Stimulated activated memory B cell treated with anti-CD40 and anti-IgM and Interleukin-4, amounts not matched to agents 10 μg/mL and 1 μg/mL and 100 μg/mL, for 72 hours (primary cell): Measurements from ENCODE around the gene NUDT7.

Source experiments
- ATAC-seq: fragments of 150-1000 bp; cut with Tn5 transposase; 2 replicates; pipeline ENCODE4 v1.10.0; 2021
- H3K27ac Mint-ChIP-seq: one replicate; pipeline ENCODE4 v1.8.0; 2022; ENCODE audit warnings: mild to moderate bottlenecking, mixed read lengths
- H3K27me3 Mint-ChIP-seq: one replicate; pipeline ENCODE4 v1.8.0; 2022; ENCODE audit warnings: mixed read lengths
- H3K36me3 Mint-ChIP-seq: one replicate; pipeline ENCODE4 v1.8.0; 2022; ENCODE audit warnings: mixed read lengths
- H3K4me1 Mint-ChIP-seq: one replicate; pipeline ENCODE4 v1.8.0; 2022; ENCODE audit warnings: mixed read lengths
- H3K4me3 Mint-ChIP-seq: one replicate; pipeline ENCODE4 v1.8.0; 2022; ENCODE audit warnings: mild to moderate bottlenecking, moderate library complexity, mixed read lengths
- H3K9me3 Mint-ChIP-seq: one replicate; pipeline ENCODE4 v1.8.0; 2022; ENCODE audit warnings: mixed read lengths

Gene NUDT7

DNA sequence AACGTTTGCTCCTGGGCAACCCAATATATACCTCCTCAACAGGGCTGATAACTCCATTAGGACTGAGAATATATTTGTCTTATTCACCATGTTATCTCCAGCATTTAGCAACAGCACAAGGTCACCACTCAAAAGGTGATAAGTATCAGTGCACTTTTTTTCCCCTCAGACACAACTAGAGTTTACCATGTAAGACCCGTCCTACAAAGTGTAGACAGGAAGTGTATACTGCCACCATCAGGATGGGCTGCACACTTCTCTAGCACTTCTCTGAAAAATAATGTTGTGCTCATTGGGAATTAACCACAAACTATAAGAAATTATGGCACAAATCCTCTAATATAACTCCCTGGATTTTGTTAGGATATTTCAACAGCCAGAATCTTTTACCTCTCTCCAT, 60.4 kb downstream of the NUDT7 start:
- H3K36me3 Mint-ChIP-seq: no peaks in the 10 kb centered on the region
- H3K27me3 Mint-ChIP-seq: peaks cover 28% of the 10 kb centered on the region
- peaks cover under 1% of the 10 kb centered on the region for H3K4me1 Mint-ChIP-seq
- no peak for ATAC-seq
- H3K27ac Mint-ChIP-seq: no peak overlapping the region
- no peaks in the 10 kb centered on the region for H3K9me3 Mint-ChIP-seq
- no peak overlapping the region for H3K4me3 Mint-ChIP-seq

- H3K4me1 Mint-ChIP-seq: peaks cover 11% of the 10 kb centered on the region
- no peaks in the 10 kb centered on the region for H3K9me3 Mint-ChIP-seq
- H3K27ac Mint-ChIP-seq: no peak overlapping the region
- H3K27me3 Mint-ChIP-seq: peaks cover 42% of the 10 kb centered on the region
- ATAC-seq: no peak
- no peak overlapping the region for H3K4me3 Mint-ChIP-seq
- no peaks in the 10 kb centered on the region for H3K36me3 Mint-ChIP-seq
Observed at GRCh38 chr16:77784441-77785372, 62.4 kb downstream of the NUDT7 start.

- H3K27me3 Mint-ChIP-seq: peaks cover 44% of the 10 kb centered on the region
- H3K27ac Mint-ChIP-seq: no peak overlapping the region
- H3K9me3 Mint-ChIP-seq: no peaks in the 10 kb centered on the region
- ATAC-seq: no peak
- H3K4me1 Mint-ChIP-seq: peaks cover 11% of the 10 kb centered on the region
- no peak overlapping the region for H3K4me3 Mint-ChIP-seq
- no peaks in the 10 kb centered on the region for H3K36me3 Mint-ChIP-seq
Observed at GRCh38 chr16:77785373-77785764, 63.1 kb downstream of the NUDT7 start.

DNA sequence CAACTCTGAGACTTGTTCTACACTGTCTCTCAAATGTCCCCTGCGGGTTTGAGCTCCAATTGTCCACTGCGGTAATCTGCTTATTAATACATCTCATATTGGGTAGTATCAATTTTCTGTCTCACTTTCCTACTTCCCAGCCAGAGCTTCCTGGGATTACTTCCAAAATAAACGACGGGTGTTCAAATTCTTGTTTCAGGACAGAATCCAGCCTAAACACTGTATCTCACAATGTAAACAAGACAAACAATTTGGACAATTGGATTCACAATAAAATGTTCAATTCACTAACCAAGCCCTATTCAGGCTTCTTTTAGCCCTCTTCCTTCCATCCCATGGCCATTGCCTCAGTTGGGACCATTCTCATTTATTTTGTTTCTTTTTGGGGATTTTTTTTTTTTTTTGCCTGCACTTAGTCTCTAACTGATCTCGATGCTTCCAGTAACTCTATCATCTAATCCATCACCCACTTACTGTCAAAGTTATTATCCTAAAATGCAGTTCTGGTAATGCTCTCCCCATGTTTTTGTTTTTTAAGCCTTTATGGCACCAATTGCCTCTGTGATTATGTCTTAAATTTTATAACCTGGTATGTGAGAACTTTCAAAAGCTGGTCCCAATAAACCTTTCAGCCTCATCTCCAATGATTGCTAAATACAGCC, 64.0 kb downstream of the NUDT7 start:
- Mint-ChIP-seq H3K27me3 (peaks cover 50% of the 10 kb centered on the region), H3K36me3 (no peaks in the 10 kb centered on the region), H3K4me3 (no peak overlapping the region), H3K27ac (no peak overlapping the region), H3K4me1 (peaks cover 11% of the 10 kb centered on the region), H3K9me3 (no peaks in the 10 kb centered on the region)
- ATAC-seq: no peak

DNA sequence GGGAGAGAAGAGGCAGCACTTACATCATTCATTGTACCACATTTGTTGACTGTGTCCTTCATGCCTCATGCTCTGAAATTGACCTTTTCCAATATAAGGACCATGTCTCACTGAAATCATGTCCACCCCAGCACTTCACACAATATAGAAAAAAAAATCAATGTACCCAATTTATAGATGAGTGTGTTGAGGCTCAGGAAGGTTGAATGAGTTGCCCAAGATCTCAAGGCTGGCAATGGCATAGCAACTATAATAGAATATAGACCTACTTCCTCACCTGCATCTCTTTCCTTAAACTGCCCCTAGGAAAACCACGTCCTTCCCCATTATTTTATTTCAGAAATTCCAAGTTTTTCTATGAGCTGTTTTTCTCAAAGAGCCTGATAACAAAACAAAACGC, 65.1 kb downstream of the NUDT7 start:
- Mint-ChIP-seq H3K27me3 (peaks cover 50% of the 10 kb centered on the region), H3K4me1 (peaks cover 11% of the 10 kb centered on the region), H3K4me3 (no peak overlapping the region), H3K27ac (no peak overlapping the region), H3K9me3 (no peaks in the 10 kb centered on the region), H3K36me3 (no peaks in the 10 kb centered on the region)
- no peak for ATAC-seq

DNA sequence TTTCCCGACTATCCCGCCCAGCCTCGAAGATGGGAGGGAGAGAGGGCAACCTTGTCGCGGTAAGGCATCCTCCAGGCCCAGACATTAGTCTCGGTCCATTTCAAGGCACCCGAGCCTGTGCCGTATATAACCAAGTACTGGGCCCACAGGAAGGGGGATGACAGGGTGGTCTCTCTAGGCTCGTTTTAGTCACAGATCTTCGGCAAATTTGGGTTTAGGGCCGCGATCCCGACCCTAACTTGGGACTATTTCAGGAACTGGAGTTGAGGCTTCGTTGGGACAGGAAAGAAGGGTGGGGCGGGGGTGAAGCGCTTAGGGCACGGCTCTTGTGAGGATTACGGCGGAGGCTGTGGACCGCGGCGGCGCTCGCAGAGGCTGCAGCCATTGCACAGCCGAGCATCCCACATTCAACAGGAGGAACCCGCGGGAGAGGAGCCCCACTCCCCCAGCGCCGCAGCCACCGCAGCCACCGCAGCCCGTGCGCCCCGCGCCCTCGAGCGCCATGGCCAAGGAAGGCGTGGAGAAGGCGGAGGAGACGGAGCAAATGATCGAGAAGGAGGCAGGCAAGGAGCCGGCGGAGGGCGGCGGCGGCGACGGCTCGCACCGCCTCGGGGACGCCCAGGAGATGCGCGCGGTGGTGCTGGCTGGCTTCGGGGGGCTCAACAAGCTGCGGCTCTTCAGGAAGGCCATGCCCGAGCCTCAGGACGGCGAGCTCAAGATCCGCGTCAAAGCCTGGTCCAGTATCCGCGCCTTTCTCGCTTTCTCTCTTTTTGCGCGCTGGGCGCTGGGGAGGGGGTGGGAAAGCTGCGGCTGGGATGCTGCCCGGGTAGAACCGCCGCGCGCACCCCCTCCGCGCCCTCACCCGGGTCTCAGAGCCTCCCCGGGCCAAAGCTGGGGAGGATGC, 66.1 kb downstream of the NUDT7 start, which contains the start of gene VAT1L:
Gene VAT1L (plus strand): TSS at position 384 of the 904 bp plus-strand sequence. CDS start 119 bp downstream, at position 503.
- ATAC-seq: no peak
- Mint-ChIP-seq H3K27ac (no peak within 1 kb of the TSS), H3K36me3 (no peaks in the 10 kb centered on the region), H3K27me3 (peaks cover 50% of the 10 kb centered on the region), H3K4me1 (peaks cover 11% of the 10 kb centered on the region), H3K4me3 (peak within 1 kb of the TSS; percentile 76), H3K9me3 (no peaks in the 10 kb centered on the region)

- no peaks in the 10 kb centered on the region for H3K9me3 Mint-ChIP-seq
- H3K27me3 Mint-ChIP-seq: peaks cover 50% of the 10 kb centered on the region
- no peak overlapping the region for H3K27ac Mint-ChIP-seq
- H3K36me3 Mint-ChIP-seq: no peaks in the 10 kb centered on the region
- ATAC-seq: no peak
- H3K4me3 Mint-ChIP-seq: no peak overlapping the region
- peaks cover 11% of the 10 kb centered on the region for H3K4me1 Mint-ChIP-seq
Observed at GRCh38 chr16:77789085-77790008, 67.0 kb downstream of the NUDT7 start.

- no peak for ATAC-seq
- H3K4me3 Mint-ChIP-seq: no peak overlapping the region
Observed at GRCh38 chr16:77790009-77790372, 67.7 kb downstream of the NUDT7 start.

DNA sequence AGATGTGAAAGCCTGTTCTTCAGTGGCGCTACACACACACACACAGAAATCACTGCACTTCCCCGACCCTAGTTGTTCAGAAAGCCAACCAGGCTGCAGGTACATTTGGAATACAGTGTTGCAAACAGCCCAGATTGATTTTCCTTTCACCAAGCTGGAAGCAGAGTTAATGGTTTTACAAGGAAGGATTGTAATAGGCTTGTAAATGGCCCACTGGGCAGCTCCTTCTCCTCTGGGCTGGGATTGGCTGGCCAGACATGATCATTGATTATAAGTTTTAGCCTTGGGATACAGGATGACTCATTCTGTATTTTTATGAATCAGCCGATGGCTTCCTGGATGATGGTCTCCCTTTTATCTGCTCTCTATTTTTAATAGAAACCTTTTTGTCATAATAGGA, 68.6 kb downstream of the NUDT7 start:
- H3K27me3 Mint-ChIP-seq: peaks cover 48% of the 10 kb centered on the region
- ATAC-seq: no peak

More at GRCh38 chr16:77790009-77790372, 67.7 kb downstream of the NUDT7 start:
- Mint-ChIP-seq H3K9me3 (no peaks in the 10 kb centered on the region), H3K36me3 (no peaks in the 10 kb centered on the region), H3K27me3 (peaks cover 50% of the 10 kb centered on the region), H3K27ac (no peak overlapping the region), H3K4me1 (peaks cover 11% of the 10 kb centered on the region)

More for the DNA sequence above, 68.6 kb downstream of the NUDT7 start:
- no peaks in the 10 kb centered on the region for H3K36me3 Mint-ChIP-seq
- no peak overlapping the region for H3K27ac Mint-ChIP-seq
- H3K4me3 Mint-ChIP-seq: no peak overlapping the region
- H3K9me3 Mint-ChIP-seq: no peaks in the 10 kb centered on the region
- H3K4me1 Mint-ChIP-seq: peaks cover 11% of the 10 kb centered on the region
